ENCODE results near the gene CEP85. TPM values are rescaled to one million over a fixed set of nuclear protein-coding genes. Genes with fewer than 3 reads are reported as not detected.

The CEP85 gene
- total RNA-seq, 4 donors from 2014 or later = 1.8 to 14.0 (median 5.3) TPM

GRCh38 chr1:26281091-26281958 lies 47.3 kb downstream of the CEP85 start:
- no peak for TF ChIP-seq CTCF (IDR thresholded peaks at IDR 0.05)
- Histone ChIP-seq H3K36me3 (no peaks in the 10 kb centered on the region), H3K27me3 (no peaks in the 10 kb centered on the region), H3K4me1 (peaks cover 0 to 12% of the 10 kb centered on the region in 2 donors), H3K27ac (peak overlapping the region; percentile 93), H3K9me3 (no peaks in the 10 kb centered on the region), H3K4me3 (no peak overlapping the region)
- intact Hi-C loops (cut with DNase I; ENCODE audit: low total_unique reads) = loop anchor here (5.0 kb wide), 1 partner anchor 41 kb away; no protein-coding TSS in a partner anchor
- no peak for DNase-seq

GRCh38 chr1:26281971-26282370 lies 48.0 kb downstream of the CEP85 start:
- no peaks in the 10 kb centered on the region for H3K9me3 ChIP-seq
- DNase-seq = no peak
- intact Hi-C loops (cut with DNase I; ENCODE audit: low total_unique reads) = loop anchor here (5.0 kb wide), 1 partner anchor 40 kb away; no protein-coding TSS in a partner anchor
- no peak overlapping the region for H3K27ac ChIP-seq
- H3K36me3 ChIP-seq = no peaks in the 10 kb centered on the region
- peaks cover 0 to 8% of the 10 kb centered on the region in 2 donors for H3K4me1 ChIP-seq
- H3K4me3 ChIP-seq = no peak overlapping the region
- TF ChIP-seq CTCF (IDR thresholded peaks at IDR 0.05) = no peak
- TF ChIP-seq POLR2A (IDR thresholded peaks at IDR 0.05) = no peak
- no peaks in the 10 kb centered on the region for H3K27me3 ChIP-seq

GRCh38 chr1:26282401-26282918 lies 48.5 kb downstream of the CEP85 start:
- TF ChIP-seq POLR2A (IDR thresholded peaks at IDR 0.05) (no peak), CTCF (IDR thresholded peaks at IDR 0.05) (no peak)
- intact Hi-C loops (cut with DNase I; ENCODE audit: low total_unique reads) = loop anchor here (5.0 kb wide), 1 partner anchor 40 kb away; no protein-coding TSS in a partner anchor
- no peaks in the 10 kb centered on the region for H3K9me3 ChIP-seq
- H3K4me1 ChIP-seq = peaks cover 0 to 8% of the 10 kb centered on the region in 2 donors
- H3K4me3 ChIP-seq = no peak overlapping the region
- H3K27ac ChIP-seq = no peak overlapping the region
- no peaks in the 10 kb centered on the region for H3K36me3 ChIP-seq
- DNase-seq = no peak
- H3K27me3 ChIP-seq = no peaks in the 10 kb centered on the region

GRCh38 chr1:26283279-26283853 lies 49.4 kb downstream of the CEP85 start:
- intact Hi-C loops (cut with DNase I; ENCODE audit: low total_unique reads) = loop anchor here (5.0 kb wide), 1 partner anchor 39 kb away; no protein-coding TSS in a partner anchor
- no peaks in the 10 kb centered on the region for H3K27me3 ChIP-seq
- no peaks in the 10 kb centered on the region for H3K9me3 ChIP-seq
- TF ChIP-seq POLR2A (IDR thresholded peaks at IDR 0.05) (no peak), CTCF (IDR thresholded peaks at IDR 0.05) (no peak)
- H3K36me3 ChIP-seq = no peaks in the 10 kb centered on the region
- no peak overlapping the region for H3K4me3 ChIP-seq
- H3K27ac ChIP-seq = no peak overlapping the region
- no peak for DNase-seq
- peaks cover 0 to 8% of the 10 kb centered on the region in 2 donors for H3K4me1 ChIP-seq
